Mesothelial cell of epicardium (in vitro differentiated cells): ENCODE data around the gene TIGD3. TPM values are rescaled to one million over a fixed set of nuclear protein-coding genes. Genes with fewer than 3 reads are reported as not detected.

ENCODE experiments used
- DNase-seq, 2 experiments: peaks; one replicate each; pipeline ENCODE4 v3.0.0; 2021; ENCODE audit warnings: low spot score in 2 of 2; ENCODE audit not compliant: unreplicated experiment in 2 of 2
- H3K27ac Mint-ChIP-seq: 2 replicates; pipeline ENCODE4 v1.8.0; 2021; ENCODE audit warnings: mixed read lengths
- H3K27me3 Mint-ChIP-seq: 2 replicates; pipeline ENCODE4 v1.8.0; 2021; ENCODE audit warnings: low read depth, mixed read lengths
- H3K36me3 Mint-ChIP-seq: 2 replicates; pipeline ENCODE4 v1.8.0; 2021; ENCODE audit warnings: mixed read lengths
- H3K4me1 Mint-ChIP-seq: 2 replicates; pipeline ENCODE4 v1.8.0; 2021; ENCODE audit warnings: mixed read lengths
- H3K4me3 Mint-ChIP-seq: 2 replicates; pipeline ENCODE4 v1.8.0; 2021; ENCODE audit warnings: mild to moderate bottlenecking, moderate library complexity, mixed read lengths
- H3K9me3 Mint-ChIP-seq: 2 replicates; pipeline ENCODE4 v1.8.0; 2021; ENCODE audit warnings: mixed read lengths
- CTCF ChIP-seq: fragments of 200-600 bp; sonication (generic); IDR thresholded peaks from one replicate; pipeline ENCODE4 v1.5.0; 2021; ENCODE audit warnings: antibody characterized with exemption; ENCODE audit not compliant: unreplicated experiment
- total RNA-seq: library from RNA; stranded (reverse); gene quantifications from 3 replicates; pipeline ENCODE4 v1.2.1, GENCODE V29; 2021

The TIGD3 gene
- total RNA-seq, 1 donor from 2014 or later: 0.60 TPM

- Mint-ChIP-seq H3K4me3 (peak overlapping the region; percentile 52), H3K27me3 (no peaks in the 10 kb centered on the region), H3K4me1 (peaks cover 38% of the 10 kb centered on the region), H3K9me3 (no peaks in the 10 kb centered on the region), H3K27ac (peak overlapping the region; percentile 99), H3K36me3 (no peaks in the 10 kb centered on the region)
- no peak for TF ChIP-seq CTCF
- no peak for DNase-seq
Observed at GRCh38 chr11:65382804-65383368, 28.3 kb downstream of the TIGD3 start.

DNA sequence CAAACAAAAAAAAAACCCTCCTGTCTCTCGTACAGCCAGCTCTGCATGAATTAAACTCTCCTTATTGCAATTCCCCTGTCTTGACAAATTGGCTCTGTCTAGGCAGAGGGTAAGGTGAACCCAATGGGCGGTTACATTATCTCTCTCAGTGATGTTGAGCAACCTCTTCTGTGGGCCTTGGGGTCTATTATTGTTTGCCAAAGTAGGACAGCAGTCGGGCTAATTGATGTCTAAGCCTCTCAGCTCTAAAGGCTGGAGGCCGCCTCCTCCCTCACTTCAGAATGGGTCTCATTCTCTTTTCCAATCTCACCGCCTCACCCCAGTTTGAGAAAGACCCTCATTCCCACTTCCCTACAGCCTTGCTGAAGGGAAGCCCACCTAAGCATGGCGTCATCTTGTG lies 29.2 kb downstream of the TIGD3 start:
- Mint-ChIP-seq H3K36me3 (no peaks in the 10 kb centered on the region), H3K4me1 (peaks cover 43% of the 10 kb centered on the region), H3K27ac (peak overlapping the region; percentile 91), H3K27me3 (no peaks in the 10 kb centered on the region), H3K9me3 (no peaks in the 10 kb centered on the region), H3K4me3 (peak overlapping the region; percentile 9)
- TF ChIP-seq CTCF: no peak
- no peak for DNase-seq

GRCh38 chr11:65384301-65384889 lies 29.8 kb downstream of the TIGD3 start:
- H3K4me3 Mint-ChIP-seq: no peak overlapping the region
- H3K27me3 Mint-ChIP-seq: no peaks in the 10 kb centered on the region
- DNase-seq: no peak
- no peaks in the 10 kb centered on the region for H3K9me3 Mint-ChIP-seq
- no peak for TF ChIP-seq CTCF
- H3K36me3 Mint-ChIP-seq: no peaks in the 10 kb centered on the region
- peak overlapping the region; percentile 91 for H3K27ac Mint-ChIP-seq
- H3K4me1 Mint-ChIP-seq: peaks cover 48% of the 10 kb centered on the region

DNA sequence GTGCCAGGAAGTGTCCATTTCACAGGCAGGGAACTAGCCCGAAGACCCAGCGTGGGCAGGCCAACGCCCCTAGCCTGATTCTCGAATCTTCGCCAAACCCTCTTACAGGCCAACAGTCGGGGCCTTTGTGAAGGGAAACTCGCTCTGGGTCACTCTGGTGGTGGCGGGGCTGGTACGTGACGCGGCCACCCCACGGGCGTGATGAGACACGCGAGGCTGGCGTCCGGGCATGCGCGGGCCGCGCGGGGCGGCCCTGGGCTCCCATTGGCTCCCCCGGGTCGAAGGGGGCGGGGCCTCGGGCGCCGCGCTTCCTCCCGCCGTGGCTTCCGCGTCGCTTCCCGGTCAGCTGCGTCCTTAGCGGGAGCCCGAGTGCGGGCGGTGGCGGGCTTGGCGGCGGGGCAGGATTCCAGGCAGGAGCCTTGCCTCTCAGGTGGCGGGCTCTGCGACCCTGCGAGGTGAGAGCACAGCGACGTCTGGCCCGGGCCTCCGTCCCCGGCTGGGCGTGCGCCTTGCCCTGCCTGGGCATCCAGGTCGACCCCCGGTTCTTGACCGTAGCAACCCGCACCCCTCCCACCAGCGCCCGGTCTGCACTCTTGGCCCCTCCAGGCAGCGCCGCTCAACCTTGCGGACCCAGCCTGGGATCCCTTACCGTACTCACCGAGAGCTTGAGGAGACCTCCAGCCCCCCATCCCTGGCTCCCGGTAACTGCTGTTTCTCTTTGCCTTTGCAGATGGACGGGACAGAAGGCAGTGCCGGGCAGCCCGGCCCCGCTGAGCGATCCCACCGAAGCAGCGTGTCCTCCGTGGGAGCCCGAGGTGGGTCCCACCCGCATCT lies 32.0 kb downstream of the TIGD3 start, which contains the start of gene FRMD8:
Gene FRMD8 (plus strand): TSS at position 331 of the 834 bp plus-strand sequence. CDS start 400 bp downstream, at position 731.
- Mint-ChIP-seq H3K4me1 (peaks cover 64% of the 10 kb centered on the region), H3K27me3 (no peaks in the 10 kb centered on the region), H3K9me3 (no peaks in the 10 kb centered on the region), H3K4me3 (peak within 1 kb of the TSS; percentile 83), H3K27ac (peak within 1 kb of the TSS; percentile 80), H3K36me3 (no peaks in the 10 kb centered on the region)
- no peak for TF ChIP-seq CTCF
- peak; percentile 82 to 89 for DNase-seq

DNA sequence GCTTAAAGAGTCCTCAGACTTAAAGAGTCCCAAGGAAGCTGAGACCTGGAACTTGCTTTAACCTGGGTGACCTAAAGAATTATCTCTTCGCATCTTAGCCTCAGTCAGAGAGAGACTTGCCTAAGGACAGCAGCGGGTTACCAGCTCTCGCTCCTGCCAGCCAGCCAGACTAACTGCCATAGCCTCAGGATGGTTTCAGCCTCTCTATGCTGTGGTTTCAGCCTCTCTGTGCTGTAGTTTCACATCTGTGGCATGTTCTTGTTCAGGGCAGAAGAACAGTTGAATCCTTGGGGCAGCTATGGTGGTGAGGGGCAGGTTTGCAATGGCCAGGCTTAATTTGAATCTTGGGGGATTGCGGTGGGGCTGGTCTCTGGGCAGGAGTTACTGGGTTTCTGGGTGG lies 34.2 kb downstream of the TIGD3 start:
- H3K4me3 Mint-ChIP-seq: peak overlapping the region; percentile 47
- peaks cover 5% of the 10 kb centered on the region for H3K36me3 Mint-ChIP-seq
- no peaks in the 10 kb centered on the region for H3K9me3 Mint-ChIP-seq
- H3K27ac Mint-ChIP-seq: no peak overlapping the region
- H3K27me3 Mint-ChIP-seq: no peaks in the 10 kb centered on the region
- DNase-seq: no peak
- TF ChIP-seq CTCF: no peak
- H3K4me1 Mint-ChIP-seq: peaks cover 55% of the 10 kb centered on the region
